Neutrophil (primary cell): ENCODE measurements around the gene FAM222A.

Experiments
- H3K27ac ChIP-seq: fragments of 200-600 bp; sonication (generic); 2 replicates; pipeline ENCODE4 v1.5.1; 2016; ENCODE audit warnings: mild to moderate bottlenecking, moderate library complexity
- H3K27me3 ChIP-seq: fragments of 200-600 bp; sonication (generic); 2 replicates; pipeline ENCODE4 v1.6.0; 2016; ENCODE audit warnings: mild to moderate bottlenecking
- H3K36me3 ChIP-seq: fragments of 200-600 bp; sonication (generic); 2 replicates; pipeline ENCODE4 v1.5.1; 2017
- H3K4me1 ChIP-seq, 2 experiments: fragments of 200-600 bp in 1 of 2; sonication (generic) in 1 of 2; 1 replicate in 1 of 2; 2 replicates in 1 of 2; pipeline versions ENCODE4 v1.5.1 to v1.6.1; 2013 to 2016; ENCODE audit warnings: low read depth in 1 of 2, low read length in 1 of 2, mild to moderate bottlenecking in 1 of 2, moderate library complexity in 1 of 2; ENCODE audit not compliant: control insufficient read depth in 1 of 2, insufficient read depth in 1 of 2
- H3K4me3 ChIP-seq, 2 experiments: fragments of 200-600 bp in 1 of 2; sonication (generic) in 1 of 2; 1 replicate in 1 of 2; 2 replicates in 1 of 2; pipeline ENCODE4 v1.5.1; 2013 to 2016; ENCODE audit warnings: low read depth in 1 of 2, low read length in 1 of 2, mild to moderate bottlenecking in 1 of 2, moderate library complexity in 1 of 2
- H3K9me3 ChIP-seq: fragments of 200-600 bp; sonication (generic); 2 replicates; pipeline ENCODE4 v1.5.1; 2016
- TF ChIP-seq, protein P1 (sequence below): fragments of 200-600 bp; sonication (generic); IDR thresholded peaks from 2 replicates; pipeline ENCODE4 v1.5.1; 2016; ENCODE audit warnings: antibody characterized with exemption

The FAM222A gene

DNA sequence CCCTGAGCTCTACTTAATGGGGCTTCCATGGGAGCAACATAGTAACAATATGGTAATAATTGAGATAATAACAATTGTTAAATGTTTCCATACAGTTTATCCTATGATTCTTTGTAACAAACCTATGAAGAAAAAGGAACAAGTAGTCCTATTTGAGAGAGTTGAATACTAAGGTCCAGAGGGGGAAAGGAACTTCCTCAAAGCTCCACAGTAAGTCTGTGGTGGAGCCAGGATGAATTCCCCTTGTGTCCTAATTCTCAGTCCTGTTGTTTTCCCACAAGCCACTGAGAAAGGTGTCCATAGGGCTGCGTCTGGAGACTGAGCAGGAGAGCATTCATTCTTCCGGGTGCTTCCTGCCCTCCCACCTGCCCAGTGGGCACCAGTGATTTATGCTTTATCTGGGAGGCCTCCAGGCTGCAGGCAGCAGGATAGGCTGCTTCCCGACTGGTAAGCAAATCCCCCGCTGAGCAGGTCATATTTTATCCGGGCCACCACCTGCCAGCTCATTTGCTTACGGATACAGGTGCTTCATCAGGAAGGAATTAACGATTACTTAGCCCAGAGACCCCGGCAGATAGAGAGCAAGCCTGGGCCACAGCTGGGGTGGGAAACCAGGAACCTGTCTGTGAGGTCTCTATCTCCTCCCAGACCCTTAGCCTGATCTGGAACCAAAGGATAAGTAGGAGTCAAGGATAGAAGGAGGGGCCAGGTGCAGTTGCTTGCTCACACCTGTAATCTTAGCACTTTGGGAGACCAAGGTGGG is 33.9 kb upstream of the FAM222A start:
- TF ChIP-seq, protein P1, sequence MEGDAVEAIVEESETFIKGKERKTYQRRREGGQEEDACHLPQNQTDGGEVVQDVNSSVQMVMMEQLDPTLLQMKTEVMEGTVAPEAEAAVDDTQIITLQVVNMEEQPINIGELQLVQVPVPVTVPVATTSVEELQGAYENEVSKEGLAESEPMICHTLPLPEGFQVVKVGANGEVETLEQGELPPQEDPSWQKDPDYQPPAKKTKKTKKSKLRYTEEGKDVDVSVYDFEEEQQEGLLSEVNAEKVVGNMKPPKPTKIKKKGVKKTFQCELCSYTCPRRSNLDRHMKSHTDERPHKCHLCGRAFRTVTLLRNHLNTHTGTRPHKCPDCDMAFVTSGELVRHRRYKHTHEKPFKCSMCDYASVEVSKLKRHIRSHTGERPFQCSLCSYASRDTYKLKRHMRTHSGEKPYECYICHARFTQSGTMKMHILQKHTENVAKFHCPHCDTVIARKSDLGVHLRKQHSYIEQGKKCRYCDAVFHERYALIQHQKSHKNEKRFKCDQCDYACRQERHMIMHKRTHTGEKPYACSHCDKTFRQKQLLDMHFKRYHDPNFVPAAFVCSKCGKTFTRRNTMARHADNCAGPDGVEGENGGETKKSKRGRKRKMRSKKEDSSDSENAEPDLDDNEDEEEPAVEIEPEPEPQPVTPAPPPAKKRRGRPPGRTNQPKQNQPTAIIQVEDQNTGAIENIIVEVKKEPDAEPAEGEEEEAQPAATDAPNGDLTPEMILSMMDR, result no peak
- H3K27ac ChIP-seq, result no peak overlapping the region
- H3K27me3 ChIP-seq, result peaks cover 44% of the 10 kb centered on the region
- H3K9me3 ChIP-seq, result no peaks in the 10 kb centered on the region
- no peak overlapping the region for H3K4me3 ChIP-seq
- no peaks in the 10 kb centered on the region for H3K4me1 ChIP-seq
- H3K36me3 ChIP-seq, result no peaks in the 10 kb centered on the region

DNA sequence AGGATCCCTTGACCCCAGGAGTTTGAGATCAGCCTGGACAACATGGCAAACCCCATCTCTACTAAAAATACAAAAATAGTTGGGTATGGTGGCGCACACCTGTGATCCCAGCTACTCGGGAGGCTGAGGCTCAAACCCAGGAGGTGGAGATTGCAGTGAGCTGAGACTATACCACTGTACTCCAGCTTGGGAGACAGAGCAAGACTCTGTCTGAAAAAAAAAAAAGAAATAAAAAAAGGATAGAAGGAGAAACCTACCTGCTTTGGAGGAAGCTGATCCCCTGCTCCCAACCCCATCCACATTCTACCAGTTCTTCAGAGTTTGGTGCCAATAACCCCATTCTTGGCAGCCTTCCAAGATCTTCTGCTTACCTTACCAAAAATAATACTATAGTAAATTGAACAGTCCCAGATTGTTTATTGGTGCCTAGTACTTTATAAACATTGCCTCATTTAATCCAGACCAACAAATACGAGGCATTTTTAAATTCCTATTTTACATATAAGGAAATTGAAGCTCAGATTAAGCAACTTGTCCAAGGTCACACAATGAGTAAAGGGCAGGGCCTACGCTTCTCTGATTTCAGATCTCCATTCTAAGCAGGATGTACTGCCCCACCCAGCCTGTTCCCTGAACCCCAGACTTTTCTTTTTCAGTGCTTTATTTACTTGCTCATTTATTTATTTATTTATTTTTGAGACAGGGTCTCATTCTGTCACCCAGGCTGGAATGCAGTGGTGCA is 33.2 kb upstream of the FAM222A start:
- TF ChIP-seq, protein P1, result no peak
- no peaks in the 10 kb centered on the region for H3K4me1 ChIP-seq

DNA sequence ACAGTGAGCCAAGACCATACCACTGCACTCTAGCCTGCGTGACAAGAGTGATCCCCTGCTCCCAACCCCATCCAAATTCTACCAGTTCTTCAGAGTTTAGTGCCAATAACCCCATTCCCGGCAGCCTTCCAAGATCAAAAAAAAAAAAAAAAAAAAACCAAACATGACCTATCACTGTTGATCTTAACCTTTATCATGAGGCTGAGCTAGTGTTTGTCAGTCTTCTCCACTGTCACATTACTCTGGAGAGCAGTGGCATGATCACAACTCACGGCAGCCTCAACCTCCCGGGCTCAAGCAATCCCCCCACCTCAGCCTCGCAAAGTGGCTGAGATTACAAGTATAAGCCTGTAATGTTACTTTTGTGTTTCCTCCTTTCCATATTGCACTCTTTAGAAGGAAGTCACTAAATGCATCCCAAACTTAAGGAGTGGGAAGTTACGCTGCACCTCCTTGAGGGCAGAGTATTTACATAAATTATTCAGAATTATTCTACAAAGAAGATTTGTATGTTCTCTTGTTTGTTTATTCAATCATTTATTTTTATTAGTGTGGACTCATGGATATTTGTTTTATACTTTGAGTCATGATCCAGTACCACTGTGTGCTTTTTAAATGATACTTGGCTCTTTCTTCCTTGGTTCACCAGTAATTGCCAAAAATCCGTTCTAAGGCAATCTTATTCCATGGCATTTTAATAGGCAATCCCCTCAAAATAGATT is 31.5 kb upstream of the FAM222A start:
- Histone ChIP-seq H3K27me3 (peaks cover 33% of the 10 kb centered on the region), H3K27ac (no peak overlapping the region), H3K36me3 (no peaks in the 10 kb centered on the region)

More for the DNA sequence above, 33.2 kb upstream of the FAM222A start:
- Histone ChIP-seq H3K36me3 (no peaks in the 10 kb centered on the region), H3K4me3 (no peak overlapping the region), H3K27me3 (peaks cover 44% of the 10 kb centered on the region), H3K27ac (no peak overlapping the region), H3K9me3 (no peaks in the 10 kb centered on the region)

DNA sequence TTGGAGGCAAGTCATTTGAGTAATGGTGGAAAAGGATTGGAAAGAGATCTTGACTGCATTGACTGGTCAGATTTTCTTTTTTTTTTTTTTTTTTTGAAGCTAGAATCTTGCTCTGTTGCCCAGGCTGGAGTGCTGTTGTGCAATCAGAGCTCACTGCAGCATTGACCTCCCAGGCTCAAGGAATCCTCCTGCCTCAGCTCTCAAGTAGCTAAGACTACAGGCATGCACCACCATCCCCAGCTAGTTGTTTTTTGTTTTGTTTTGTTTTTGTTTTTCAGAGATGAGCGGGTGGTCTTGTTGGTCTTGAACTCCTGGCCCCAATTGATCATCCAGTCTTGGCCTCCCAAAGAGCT is 30.9 kb upstream of the FAM222A start:
- Histone ChIP-seq H3K9me3 (no peaks in the 10 kb centered on the region), H3K4me1 (no peaks in the 10 kb centered on the region), H3K36me3 (no peaks in the 10 kb centered on the region), H3K27ac (no peak overlapping the region), H3K27me3 (peaks cover 27% of the 10 kb centered on the region), H3K4me3 (no peak overlapping the region)
- TF ChIP-seq, protein P1, result no peak

More for the DNA sequence above, 31.5 kb upstream of the FAM222A start:
- no peak overlapping the region for H3K4me3 ChIP-seq
- TF ChIP-seq, protein P1, result no peak
- H3K9me3 ChIP-seq, result no peaks in the 10 kb centered on the region
- no peaks in the 10 kb centered on the region for H3K4me1 ChIP-seq

DNA sequence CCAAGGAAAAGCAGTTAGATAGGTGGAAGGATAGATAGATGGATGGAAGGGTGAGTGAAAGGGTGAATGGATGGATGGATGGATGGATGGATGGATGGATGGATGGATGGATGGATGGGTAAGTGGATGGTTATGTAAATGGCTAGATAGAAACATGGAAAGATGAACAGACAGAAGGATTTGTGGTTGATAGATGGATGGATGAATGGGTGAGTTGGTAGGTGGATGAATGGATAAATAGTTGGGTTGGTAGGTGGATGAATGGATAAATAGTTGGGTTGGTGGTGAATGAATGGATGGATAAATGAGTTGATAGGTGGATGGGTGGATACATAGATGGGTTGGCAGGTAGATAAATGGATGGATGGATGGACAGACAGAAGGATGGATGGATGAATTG is 30.3 kb upstream of the FAM222A start:
- Histone ChIP-seq H3K4me3 (no peak overlapping the region), H3K4me1 (no peaks in the 10 kb centered on the region), H3K36me3 (no peaks in the 10 kb centered on the region), H3K27ac (no peak overlapping the region), H3K27me3 (peaks cover 21% of the 10 kb centered on the region), H3K9me3 (no peaks in the 10 kb centered on the region)
- TF ChIP-seq, protein P1, result no peak
